SKM-1 treated with dmso at 0.1 percent for 144 hours (cell line): ENCODE data around the gene TM7SF3.
A peak's percentile ranks its signal among the peaks of the same experiment; 100 is the strongest.
"Not testable (repeated sequence)": the region's sequence is repeated elsewhere in the genome, so short reads cannot be mapped to it uniquely, and the experiment has no call there.

ENCODE experiments used
- DNase-seq: peaks from one replicate; lab custom pipeline; 2025; ENCODE audit not compliant: unreplicated experiment; lab: John Stamatoyannopoulos, UW

Gene TM7SF3

GRCh38 chr12:27014085-27014858, at the start of gene TM7SF3:
Gene TM7SF3 (minus strand): TSS chr12:27014384. CDS start chr12:27014168, 216 bp downstream.
- DNase-seq = peak; percentile 69

GRCh38 chr12:27063250-27063851, 49.2 kb upstream of the TM7SF3 start:
- no peak for DNase-seq

GRCh38 chr12:27061317-27061716, 47.1 kb upstream of the TM7SF3 start:
- DNase-seq = no peak

GRCh38 chr12:27060740-27061139, 46.6 kb upstream of the TM7SF3 start:
- no peak for DNase-seq

DNA sequence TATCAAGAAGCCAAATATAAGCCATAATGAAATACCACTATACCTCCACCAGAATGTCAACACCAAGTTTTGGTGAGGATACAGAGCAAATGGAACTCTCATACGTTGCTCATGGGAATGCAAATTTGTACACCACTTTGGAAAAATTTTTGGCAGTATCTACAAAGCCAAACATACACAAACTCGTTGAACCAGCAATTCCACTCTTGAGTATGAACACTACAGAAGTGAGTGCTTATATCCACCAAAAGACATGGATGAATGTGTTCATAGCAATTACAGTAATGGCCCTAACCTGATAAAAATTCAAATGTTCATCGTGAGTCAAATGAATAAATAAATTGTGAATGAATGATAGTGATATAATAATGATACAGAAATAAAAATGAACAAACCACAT, 43.4 kb upstream of the TM7SF3 start:
- DNase-seq = no peak

DNA sequence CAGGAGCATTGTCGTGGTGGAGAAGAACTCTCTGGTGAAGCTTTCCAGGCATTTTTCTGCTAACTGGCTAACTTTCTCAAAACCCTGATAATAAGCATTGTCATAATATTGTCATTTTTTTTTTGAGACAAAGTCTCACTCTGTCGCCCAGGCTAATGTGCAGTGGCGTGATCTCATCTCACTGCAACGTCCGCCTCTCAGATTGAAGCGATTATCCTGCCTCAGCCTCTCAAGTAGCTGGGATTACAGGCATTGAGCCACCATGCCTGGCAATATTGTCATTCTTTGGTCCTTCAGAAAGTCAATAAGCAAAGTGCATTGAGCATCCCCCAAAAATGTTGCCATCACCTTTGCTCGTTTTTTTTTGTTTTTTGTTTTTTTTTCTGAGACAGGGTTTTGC, 41.8 kb upstream of the TM7SF3 start:
- no peak for DNase-seq

DNA sequence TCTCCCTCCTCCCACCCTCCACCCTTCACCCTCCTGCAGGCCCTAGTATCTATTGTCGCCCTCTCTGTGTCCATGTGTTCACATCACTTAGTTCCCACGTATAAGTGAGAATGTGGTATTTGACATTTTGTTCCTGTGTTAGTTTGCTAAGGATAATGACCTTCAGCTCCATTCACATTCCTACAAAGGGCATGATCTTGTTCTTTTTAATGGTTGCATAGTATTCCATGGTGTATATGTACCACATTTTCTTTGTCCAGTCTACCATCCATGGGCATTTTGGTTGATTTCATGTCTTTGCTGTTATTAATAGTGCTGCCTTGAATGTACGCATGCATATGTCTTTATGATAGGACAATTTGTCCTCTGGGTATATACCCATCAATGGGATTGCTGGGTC, 38.6 kb upstream of the TM7SF3 start:
- DNase-seq = no peak

- no peak for DNase-seq
Measured at GRCh38 chr12:27052176-27052575, 38.0 kb upstream of the TM7SF3 start.

- DNase-seq = no peak
Measured at GRCh38 chr12:27048822-27049752, 34.9 kb upstream of the TM7SF3 start.

DNA sequence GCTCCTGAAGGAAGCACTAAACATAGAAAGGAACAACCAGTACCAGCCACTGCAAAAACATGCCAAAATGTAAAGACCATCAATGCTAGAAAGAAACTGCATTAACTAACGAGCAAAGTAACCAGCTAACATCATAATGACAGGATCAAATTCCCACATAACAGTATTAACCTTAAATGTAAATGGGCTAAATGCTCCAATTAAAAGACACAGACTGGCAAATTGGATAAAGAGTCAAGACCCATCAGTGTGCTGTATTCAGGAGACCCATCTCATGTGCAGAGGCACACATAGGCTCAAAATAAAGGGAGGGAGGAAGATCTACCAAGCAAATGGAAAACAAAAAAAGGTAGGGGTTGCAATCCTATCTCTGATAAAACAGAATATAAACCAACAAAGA, 27.8 kb upstream of the TM7SF3 start:
- DNase-seq = not testable (repeated sequence)

DNA sequence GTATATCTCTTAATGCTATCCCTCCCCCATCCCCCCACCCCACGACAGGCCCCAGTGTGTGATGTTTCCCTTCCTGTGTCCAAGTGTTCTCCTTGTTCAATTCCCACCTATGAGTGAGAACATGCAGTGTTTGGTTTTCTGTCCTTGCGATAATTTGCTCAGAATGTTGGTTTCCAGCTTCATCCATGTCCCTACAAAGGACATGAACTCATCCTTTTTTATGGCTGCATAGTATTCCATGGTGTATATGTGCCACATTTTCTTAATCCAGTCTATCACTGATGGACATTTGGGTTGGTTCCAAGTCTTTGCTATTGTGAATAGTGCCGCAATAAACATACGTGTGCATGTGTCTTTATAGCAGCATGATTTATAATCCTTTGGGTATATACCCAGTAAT, 26.5 kb upstream of the TM7SF3 start:
- DNase-seq = not testable (repeated sequence)

- no peak for DNase-seq
Measured at GRCh38 chr12:27034607-27035293, 20.6 kb upstream of the TM7SF3 start.

GRCh38 chr12:27032679-27033078, 18.5 kb upstream of the TM7SF3 start:
- DNase-seq = no peak

DNA sequence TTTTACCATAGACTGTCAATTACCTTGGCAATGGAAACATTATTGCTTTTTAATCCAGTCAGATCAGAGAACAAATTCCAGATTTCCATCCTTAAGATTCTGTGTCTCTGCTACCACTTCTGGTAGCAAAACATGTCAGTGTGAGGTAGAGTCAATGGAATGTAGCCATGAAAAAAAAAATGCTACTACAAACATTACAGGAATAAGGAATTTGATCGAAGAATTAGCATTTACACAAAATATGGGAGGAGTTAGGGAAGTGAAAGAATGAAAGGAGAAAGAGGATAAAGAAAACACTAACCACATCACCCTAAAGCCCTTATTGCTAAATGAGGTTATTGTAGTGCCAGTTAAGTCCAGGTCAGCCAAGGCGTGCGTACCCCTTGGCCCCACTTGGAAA, 17.3 kb upstream of the TM7SF3 start:
- DNase-seq = no peak

DNA sequence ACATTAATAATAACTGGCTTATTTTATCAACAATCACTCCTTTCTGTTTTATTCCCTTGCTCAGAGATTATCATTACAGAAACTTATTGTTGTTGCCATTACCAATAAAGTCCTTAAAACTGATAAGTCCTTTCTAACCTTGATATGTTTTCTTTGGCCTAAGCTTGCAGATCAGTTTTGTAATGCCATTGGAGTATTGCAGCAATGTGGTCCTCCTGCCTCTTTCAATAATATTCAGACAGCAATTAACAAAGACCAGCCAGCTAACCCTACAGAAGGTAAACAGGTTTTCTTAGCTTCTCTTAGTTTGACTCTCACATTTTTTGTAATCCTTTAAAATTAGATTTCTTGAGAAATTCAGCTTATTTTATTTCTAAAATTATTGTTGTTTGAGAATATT, 12.1 kb upstream of the TM7SF3 start:
- no peak for DNase-seq

- DNase-seq = no peak
Measured at GRCh38 chr12:27025116-27025515, 10.9 kb upstream of the TM7SF3 start.

DNA sequence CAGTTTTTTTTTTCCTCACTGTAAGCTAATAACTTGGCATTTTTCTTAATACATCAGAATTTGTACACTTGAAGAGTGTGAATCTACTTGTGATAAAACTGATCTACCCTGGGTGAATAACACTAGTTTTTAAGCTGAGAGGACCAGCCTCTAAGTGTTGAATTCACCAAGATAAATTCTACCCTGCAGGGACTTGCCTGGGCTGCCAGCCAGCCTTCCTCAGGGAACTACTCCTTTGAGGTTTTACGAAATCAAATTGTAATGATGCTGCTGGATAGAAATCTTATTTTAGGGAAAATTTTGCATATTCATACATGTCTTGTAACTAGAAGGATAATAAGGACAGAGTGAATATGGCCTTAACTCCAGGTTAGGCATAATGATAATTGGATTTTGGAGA, 10.1 kb upstream of the TM7SF3 start:
- DNase-seq = no peak

DNA sequence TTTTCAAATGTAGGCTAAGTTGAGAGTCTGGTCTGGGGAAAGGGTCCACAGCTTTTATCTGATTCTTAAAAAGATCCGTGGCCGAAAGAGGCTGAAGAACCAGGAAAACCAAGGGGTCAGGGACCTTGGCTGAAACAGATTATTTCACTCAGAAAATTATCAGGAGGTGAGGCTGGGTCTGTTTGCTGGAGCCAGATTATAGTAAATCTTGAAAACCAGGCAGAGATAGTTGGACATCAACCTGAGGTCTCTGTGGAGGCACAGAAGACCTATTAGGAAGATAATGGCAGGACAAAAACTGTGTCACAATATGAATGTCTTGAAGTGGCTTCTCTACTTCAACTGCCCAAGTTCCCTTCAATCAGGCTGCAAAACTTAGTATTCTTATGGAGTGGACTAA, 6.6 kb upstream of the TM7SF3 start:
- DNase-seq = no peak

GRCh38 chr12:27018037-27018436, 3.9 kb upstream of the TM7SF3 start:
- DNase-seq = no peak

DNA sequence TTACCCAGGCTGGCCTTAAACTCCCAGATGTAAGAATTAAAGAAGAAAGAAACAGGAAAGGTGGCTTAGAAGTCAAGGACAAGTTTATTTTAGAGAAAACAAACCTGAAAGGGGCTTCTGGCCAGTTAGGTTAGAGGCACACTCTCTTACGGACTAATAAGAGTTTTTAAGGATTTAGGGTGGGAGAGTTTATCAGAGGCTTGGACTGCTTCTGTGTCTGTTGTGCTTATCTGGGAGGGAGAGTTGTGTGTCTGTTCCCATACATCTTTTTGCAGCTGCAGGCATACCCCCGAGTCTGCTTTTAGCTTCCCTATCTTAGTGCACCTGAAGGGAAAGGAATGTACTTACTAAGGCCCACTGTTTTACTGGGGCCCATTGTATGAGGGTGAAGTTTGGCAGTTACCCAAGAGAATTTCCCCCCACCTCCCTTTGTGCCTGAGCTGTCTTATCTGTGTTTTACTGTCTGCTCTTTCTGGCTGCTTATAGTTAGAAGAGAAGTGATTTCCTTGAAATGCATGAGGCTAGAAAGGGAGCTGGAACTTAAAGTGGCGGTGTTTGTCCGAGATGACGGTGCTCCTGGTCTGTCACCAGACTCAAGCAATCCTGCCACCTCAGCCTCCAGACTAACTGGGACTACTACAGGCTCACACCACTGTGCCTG, 3.1 kb upstream of the TM7SF3 start:
- not testable (repeated sequence) for DNase-seq

DNA sequence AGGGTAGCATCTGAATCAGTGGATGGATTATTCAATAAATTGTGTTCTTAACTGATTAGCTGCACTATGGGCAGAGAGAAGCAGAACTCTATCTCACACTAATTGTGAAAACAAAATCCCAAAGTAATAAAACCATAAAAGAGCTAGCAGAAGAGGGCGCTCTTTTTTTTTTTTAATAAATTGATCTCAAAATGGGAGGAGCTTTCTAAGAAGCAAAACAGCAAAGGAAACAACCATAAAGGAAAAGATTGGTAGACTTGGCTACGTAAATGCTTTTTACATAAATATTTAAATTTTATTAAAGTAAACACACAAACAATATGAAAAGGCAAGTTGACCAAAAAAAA, 1.5 kb upstream of the TM7SF3 start:
- DNase-seq = peak; percentile 27
